GM23338 (cell line): Measurements from ENCODE around the gene ASB11.
A peak's percentile ranks its signal among the peaks of the same experiment; 100 is the strongest.

ENCODE experiments used
- CREB1 ChIP-seq: fragments of 250-450 bp; sonication (Bioruptor Pico); IDR thresholded peaks from 2 replicates; pipeline ENCODE4 v1.5.0; 2020; ENCODE audit warnings: low read depth, mild to moderate bottlenecking, moderate library complexity
- CTCF ChIP-seq, 2 experiments: fragments of 200-600 bp in 1 of 2; sonication (generic) in 1 of 2; conservative IDR thresholded peaks; 2 replicates each; pipeline versions ENCODE4 v1.5.1 to v1.6.1; 2016 to 2017; ENCODE audit warnings: antibody characterized with exemption in 2 of 2, low read depth in 2 of 2, mild to moderate bottlenecking in 2 of 2, moderate library complexity in 1 of 2
- ETS1 ChIP-seq: IDR thresholded peaks from 2 replicates; pipeline ENCODE4 v1.6.1; 2016; ENCODE audit warnings: antibody characterized with exemption
- EZH2 ChIP-seq: fragments of 200-600 bp; sonication (generic); IDR thresholded peaks from one replicate; pipeline ENCODE4 v1.8.0; 2017; ENCODE audit warnings: antibody characterized with exemption, mild to moderate bottlenecking, low read depth; ENCODE audit not compliant: unreplicated experiment
- EZH2phosphoT487 ChIP-seq: fragments of 200-600 bp; sonication (generic); IDR thresholded peaks from one replicate; pipeline ENCODE4 v1.8.1; 2018; ENCODE audit warnings: antibody characterized with exemption; ENCODE audit not compliant: unreplicated experiment
- JUNB ChIP-seq: IDR thresholded peaks from one replicate; pipeline ENCODE4 v1.6.1; 2016; ENCODE audit warnings: antibody characterized with exemption; ENCODE audit not compliant: unreplicated experiment
- NANOG ChIP-seq: IDR thresholded peaks from 2 replicates; pipeline ENCODE4 v1.6.1; 2016; ENCODE audit warnings: antibody characterized with exemption, borderline replicate concordance
- POLR2AphosphoS5 ChIP-seq: IDR thresholded peaks from 2 replicates; pipeline ENCODE4 v1.6.1; 2016; ENCODE audit warnings: antibody characterized with exemption, low read depth
- REST ChIP-seq: IDR thresholded peaks from one replicate; pipeline ENCODE4 v1.6.1; 2018; ENCODE audit warnings: antibody characterized with exemption; ENCODE audit not compliant: unreplicated experiment
- STAT1 ChIP-seq: IDR thresholded peaks from one replicate; pipeline ENCODE4 v1.6.1; 2016; ENCODE audit warnings: antibody characterized with exemption; ENCODE audit not compliant: unreplicated experiment
- ZNF114 ChIP-seq: fragments of 250-450 bp; sonication (Bioruptor Pico); IDR thresholded peaks from 2 replicates; pipeline ENCODE4 v1.5.0; 2020; ENCODE audit warnings: mild to moderate bottlenecking, moderate library complexity

GRCh38 chrX:15299941-15300851, 15.2 kb downstream of the ASB11 start:
- TF ChIP-seq CTCF (conservative IDR thresholded peaks at IDR 0.05; ENCODE audit: low read depth in 2 of 2): peak; percentile 41 to 57
- no peak for TF ChIP-seq POLR2AphosphoS5
- no peak for TF ChIP-seq EZH2
- TF ChIP-seq CREB1 (CRISPR knock-in tag): no peak
- TF ChIP-seq EZH2phosphoT487: no peak
- no peak for TF ChIP-seq REST
- no peak for TF ChIP-seq NANOG
- TF ChIP-seq ETS1: no peak
- TF ChIP-seq STAT1: no peak
- TF ChIP-seq JUNB: no peak
- no peak for TF ChIP-seq ZNF114 (CRISPR knock-in tag)
